H9 (cell line): Measurements from ENCODE around the gene MFN2. TPM values are rescaled to one million over a fixed set of nuclear protein-coding genes. Genes with fewer than 3 reads are reported as not detected.
A peak's percentile ranks its signal among the peaks of the same experiment; 100 is the strongest.

Source experiments
- DNase-seq: peaks from one replicate; pipeline ENCODE4 v3.0.0-alpha.2; 2017
- H2AFZ ChIP-seq: one replicate; pipeline ENCODE4 v1.6.1; 2013; ENCODE audit warnings: mild to moderate bottlenecking, low read length, control low read depth, moderate library complexity
- H2AK5ac ChIP-seq: 2 replicates; pipeline ENCODE4 v1.6.1; 2013; ENCODE audit warnings: low read length, control low read depth, mixed read lengths; ENCODE audit not compliant: insufficient read length
- H2BK120ac ChIP-seq: one replicate; pipeline ENCODE4 v1.6.1; 2013; ENCODE audit warnings: low read depth, mild to moderate bottlenecking, low read length, control low read depth, inconsistent platforms; ENCODE audit not compliant: poor library complexity, severe bottlenecking
- H2BK12ac ChIP-seq: 2 replicates; pipeline ENCODE4 v1.6.1; 2013; ENCODE audit warnings: low read length, control low read depth, mixed read lengths, low read depth; ENCODE audit not compliant: insufficient read length
- H2BK15ac ChIP-seq: 2 replicates; pipeline ENCODE4 v1.6.1; 2013; ENCODE audit warnings: low read depth, low read length, control low read depth
- H2BK20ac ChIP-seq: one replicate; pipeline ENCODE4 v1.6.1; 2013; ENCODE audit warnings: low read depth, mild to moderate bottlenecking, low read length, control low read depth, inconsistent platforms; ENCODE audit not compliant: poor library complexity, severe bottlenecking
- H2BK5ac ChIP-seq: 2 replicates; pipeline ENCODE4 v1.6.1; 2013; ENCODE audit warnings: low read length, control low read depth, mixed read lengths; ENCODE audit not compliant: insufficient read length
- H3K14ac ChIP-seq: 2 replicates; pipeline ENCODE4 v1.6.1; 2013; ENCODE audit warnings: low read length, control low read depth; ENCODE audit not compliant: insufficient read depth
- H3K18ac ChIP-seq: 2 replicates; pipeline ENCODE4 v1.6.1; 2013; ENCODE audit warnings: low read depth, mild to moderate bottlenecking, mixed read lengths, low read length, control low read depth; ENCODE audit not compliant: insufficient read length
- H3K23ac ChIP-seq: 2 replicates; pipeline ENCODE4 v1.6.1; 2013; ENCODE audit warnings: low read length, control low read depth, mixed read lengths, low read depth; ENCODE audit not compliant: insufficient read length
- H3K23me2 ChIP-seq: 2 replicates; pipeline ENCODE4 v1.6.1; 2013; ENCODE audit warnings: low read depth, mild to moderate bottlenecking, mixed read lengths, low read length, control low read depth; ENCODE audit not compliant: insufficient read length, poor library complexity, severe bottlenecking
- H3K27ac ChIP-seq: 2 replicates; pipeline ENCODE4 v1.5.1; 2013; ENCODE audit warnings: low read length, control low read depth, mixed read lengths, low read depth; ENCODE audit not compliant: insufficient read length
- H3K27me3 ChIP-seq: 2 replicates; pipeline ENCODE4 v1.6.1; 2013; ENCODE audit warnings: low read length, control low read depth, inconsistent platforms; ENCODE audit not compliant: insufficient read depth
- H3K4ac ChIP-seq: 2 replicates; pipeline ENCODE4 v1.6.1; 2013; ENCODE audit warnings: low read depth, mild to moderate bottlenecking, control low read depth, inconsistent platforms, low read length, moderate library complexity
- H3K4me1 ChIP-seq: 2 replicates; pipeline ENCODE4 v1.6.1; 2013; ENCODE audit warnings: low read length, control low read depth, inconsistent platforms; ENCODE audit not compliant: insufficient read depth
- H3K4me2 ChIP-seq: 2 replicates; pipeline ENCODE4 v1.6.1; 2013; ENCODE audit warnings: low read length, control low read depth, mixed read lengths; ENCODE audit not compliant: insufficient read length, insufficient read depth
- H3K56ac ChIP-seq: 2 replicates; pipeline ENCODE4 v1.6.1; 2013; ENCODE audit warnings: low read depth, mild to moderate bottlenecking, mixed read lengths, low read length, control low read depth; ENCODE audit not compliant: insufficient read length
- H3K79me1 ChIP-seq: 2 replicates; pipeline ENCODE4 v1.6.1; 2013; ENCODE audit warnings: low read depth, mild to moderate bottlenecking, moderate library complexity, low read length, control low read depth, inconsistent platforms; ENCODE audit not compliant: insufficient read depth, poor library complexity, severe bottlenecking
- H3K79me2 ChIP-seq: 2 replicates; pipeline ENCODE4 v1.6.1; 2013; ENCODE audit warnings: low read length, control low read depth, inconsistent platforms; ENCODE audit not compliant: insufficient read depth
- H3K9ac ChIP-seq: 2 replicates; pipeline ENCODE4 v1.6.1; 2013; ENCODE audit warnings: low read length, control low read depth, mixed read lengths; ENCODE audit not compliant: insufficient read length; ENCODE audit errors: extremely low read depth
- H3K9me3 ChIP-seq: one replicate; pipeline ENCODE4 v1.6.1; 2013; ENCODE audit warnings: low read depth, low read length, inconsistent platforms; ENCODE audit not compliant: control insufficient read depth
- H3T11ph ChIP-seq: one replicate; pipeline ENCODE4 v1.6.1; 2013; ENCODE audit warnings: mild to moderate bottlenecking, low read length, control low read depth, inconsistent platforms
- H4K20me1 ChIP-seq: one replicate; pipeline ENCODE4 v1.6.1; 2013; ENCODE audit not compliant: control insufficient read depth, insufficient read length, insufficient read depth
- H4K5ac ChIP-seq: 2 replicates; pipeline ENCODE4 v1.6.1; 2013; ENCODE audit warnings: low read depth, mild to moderate bottlenecking, mixed read lengths, low read length, control low read depth; ENCODE audit not compliant: insufficient read length
- H4K8ac ChIP-seq: replicated peaks from 2 replicates; pipeline ENCODE4 v1.6.1; 2013; ENCODE audit warnings: low read length, control low read depth, mixed read lengths, low read depth; ENCODE audit not compliant: insufficient read length
- H4K91ac ChIP-seq: 2 replicates; pipeline ENCODE4 v1.6.1; 2013; ENCODE audit warnings: low read depth, mild to moderate bottlenecking, moderate library complexity, mixed read lengths, low read length, control low read depth; ENCODE audit not compliant: insufficient read length
- H3K27ac Mint-ChIP-seq, 3 experiments: 2 replicates in 2 of 3; 3 replicates in 1 of 3; pipeline ENCODE4 v1.8.0; 2020 to 2021; ENCODE audit warnings: mixed read lengths in 3 of 3, mild to moderate bottlenecking in 1 of 3, moderate library complexity in 1 of 3
- H3K27me3 Mint-ChIP-seq: 2 replicates; pipeline ENCODE4 v1.8.0; 2021; ENCODE audit warnings: low read depth, mild to moderate bottlenecking, moderate library complexity, mixed read lengths
- H3K36me3 Mint-ChIP-seq, 3 experiments: 2 replicates in 2 of 3; 3 replicates in 1 of 3; pipeline ENCODE4 v1.8.0; 2020 to 2021; ENCODE audit warnings: low read depth in 3 of 3, mixed read lengths in 3 of 3; ENCODE audit not compliant: insufficient read depth in 1 of 3
- H3K4me1 Mint-ChIP-seq, 2 experiments: 2 replicates each; pipeline ENCODE4 v1.8.0; 2020; ENCODE audit warnings: mixed read lengths in 2 of 2
- H3K4me3 Mint-ChIP-seq, 2 experiments: 2 replicates in 1 of 2; 3 replicates in 1 of 2; pipeline ENCODE4 v1.8.0; 2020 to 2021; ENCODE audit warnings: mild to moderate bottlenecking in 2 of 2, mixed read lengths in 2 of 2, moderate library complexity in 1 of 2
- H3K9me3 Mint-ChIP-seq, 2 experiments: 2 replicates in 1 of 2; 3 replicates in 1 of 2; pipeline ENCODE4 v1.8.0; 2020; ENCODE audit warnings: mild to moderate bottlenecking in 2 of 2, mixed read lengths in 2 of 2, moderate library complexity in 1 of 2
- WGBS: extraction: QIAGEN DNeasy Blood & Tissue Kit; methylation state at CpG from one replicate; pipeline ENCODE4 v1.1.7; 2013; ENCODE audit warnings: missing lambda C conversion rate, low lambda C conversion rate, mixed read lengths; ENCODE audit not compliant: insufficient read length; ENCODE audit errors: extremely low coverage; 5-methylcytosine and 5-hydroxymethylcytosine counted together
- total RNA-seq: library from RNA; stranded (reverse); gene quantifications from 2 replicates; pipeline ENCODE4 v1.2.1, GENCODE V29; 2021
- TF ChIP-seq, protein P1 (sequence below): fragments of 200-600 bp; sonication (generic); conservative IDR thresholded peaks from 3 replicates; pipeline ENCODE4 v1.8.0; 2021; ENCODE audit warnings: antibody characterized with exemption, mild to moderate bottlenecking

MFN2 gene
- total RNA-seq, 1 experiment from 2014 or later, result 61.4 TPM

DNA sequence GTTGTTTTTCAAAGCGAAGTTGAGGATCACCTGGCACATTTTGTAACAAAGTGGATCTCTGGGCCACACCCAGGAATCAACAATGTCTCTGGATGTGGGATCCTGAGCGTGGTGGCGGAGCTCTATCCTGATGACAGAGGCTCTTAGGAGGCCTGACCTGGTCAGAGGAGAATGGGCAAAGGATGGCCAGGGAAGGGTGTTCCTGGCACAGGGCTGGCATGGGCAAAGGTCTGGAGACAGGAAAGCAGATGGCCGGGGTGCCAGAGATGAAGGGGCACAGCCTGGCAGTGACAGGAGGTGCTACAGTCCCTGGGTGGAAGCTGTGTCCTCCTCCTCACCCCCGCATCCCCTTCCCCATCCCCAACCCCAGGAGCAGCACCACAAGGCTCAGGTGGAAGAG lies 20.0 kb upstream of the MFN2 start:
- no peak overlapping the region for H3K4ac ChIP-seq
- no peaks in the 10 kb centered on the region for H3K27me3 Mint-ChIP-seq
- H3K4me1 ChIP-seq, result no peaks in the 10 kb centered on the region
- H3K9me3 Mint-ChIP-seq, result no peaks in the 10 kb centered on the region
- TF ChIP-seq, protein P1, sequence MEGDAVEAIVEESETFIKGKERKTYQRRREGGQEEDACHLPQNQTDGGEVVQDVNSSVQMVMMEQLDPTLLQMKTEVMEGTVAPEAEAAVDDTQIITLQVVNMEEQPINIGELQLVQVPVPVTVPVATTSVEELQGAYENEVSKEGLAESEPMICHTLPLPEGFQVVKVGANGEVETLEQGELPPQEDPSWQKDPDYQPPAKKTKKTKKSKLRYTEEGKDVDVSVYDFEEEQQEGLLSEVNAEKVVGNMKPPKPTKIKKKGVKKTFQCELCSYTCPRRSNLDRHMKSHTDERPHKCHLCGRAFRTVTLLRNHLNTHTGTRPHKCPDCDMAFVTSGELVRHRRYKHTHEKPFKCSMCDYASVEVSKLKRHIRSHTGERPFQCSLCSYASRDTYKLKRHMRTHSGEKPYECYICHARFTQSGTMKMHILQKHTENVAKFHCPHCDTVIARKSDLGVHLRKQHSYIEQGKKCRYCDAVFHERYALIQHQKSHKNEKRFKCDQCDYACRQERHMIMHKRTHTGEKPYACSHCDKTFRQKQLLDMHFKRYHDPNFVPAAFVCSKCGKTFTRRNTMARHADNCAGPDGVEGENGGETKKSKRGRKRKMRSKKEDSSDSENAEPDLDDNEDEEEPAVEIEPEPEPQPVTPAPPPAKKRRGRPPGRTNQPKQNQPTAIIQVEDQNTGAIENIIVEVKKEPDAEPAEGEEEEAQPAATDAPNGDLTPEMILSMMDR, result no peak
- no peak overlapping the region for H3K56ac ChIP-seq
- H3K79me1 ChIP-seq, result no peaks in the 10 kb centered on the region
- no peaks in the 10 kb centered on the region for H3K23me2 ChIP-seq
- no peaks in the 10 kb centered on the region for H3K4me1 Mint-ChIP-seq
- H3K9ac ChIP-seq, result no peak overlapping the region
- no peak overlapping the region for H2BK15ac ChIP-seq
- no peak overlapping the region for H4K5ac ChIP-seq
- no peak overlapping the region for H3K4me2 ChIP-seq
- H3K36me3 Mint-ChIP-seq, result peaks cover 15 to 54% (median 47%) of the 10 kb centered on the region in 3 experiments; a peak in 6 of 7 replicates
- DNase-seq, result no peak
- peak overlapping the region in 1 of 3 experiments; percentile 27; a peak in 2 of 7 replicates for H3K27ac Mint-ChIP-seq
- no peak overlapping the region for H2AK5ac ChIP-seq
- no peak overlapping the region for H2AFZ ChIP-seq
- H2BK120ac ChIP-seq, result no peak overlapping the region
- H3K9me3 ChIP-seq, result no peaks in the 10 kb centered on the region
- H4K91ac ChIP-seq, result no peak overlapping the region
- no peak overlapping the region for H3K14ac ChIP-seq
- H2BK20ac ChIP-seq, result no peak overlapping the region
- H3K23ac ChIP-seq, result no peak overlapping the region
- H2BK12ac ChIP-seq, result no peak overlapping the region
- H4K20me1 ChIP-seq, result no peaks in the 10 kb centered on the region
- H2BK5ac ChIP-seq, result no peak overlapping the region
- no peak overlapping the region for H3T11ph ChIP-seq
- no peak overlapping the region for H4K8ac ChIP-seq
- H3K18ac ChIP-seq, result no peak overlapping the region
- no peaks in the 10 kb centered on the region for H3K79me2 ChIP-seq
- no peak overlapping the region for H3K27ac ChIP-seq
- H3K4me3 Mint-ChIP-seq, result no peak overlapping the region
- no peaks in the 10 kb centered on the region for H3K27me3 ChIP-seq
- WGBS, result no CpG with 5 or more reads among the region's 5 CpGs
